Suprapubic skin (tissue), 4 donors: ENCODE results near the gene GSTP1. TPM values are rescaled to one million over a fixed set of nuclear protein-coding genes. Genes with fewer than 3 reads are reported as not detected.
A peak's percentile ranks its signal among the peaks of the same experiment; 100 is the strongest.

Experiments
- DNase-seq, 2 donors: peaks; one replicate each; pipeline ENCODE4 v3.0.0-alpha.2; 2019; ENCODE audit warnings: low spot score in 2 of 2
- H3K27ac ChIP-seq: fragments of 200-600 bp; sonication (generic); one replicate; pipeline ENCODE4 v1.5.1; 2019
- H3K27me3 ChIP-seq: fragments of 200-600 bp; sonication (generic); one replicate; pipeline ENCODE4 v1.5.1; 2019
- H3K36me3 ChIP-seq: fragments of 200-600 bp; sonication (generic); one replicate; pipeline ENCODE4 v1.5.1; 2019
- H3K4me1 ChIP-seq: fragments of 200-600 bp; sonication (generic); one replicate; pipeline ENCODE4 v1.5.1; 2019
- H3K4me3 ChIP-seq: fragments of 200-600 bp; sonication (generic); one replicate; pipeline ENCODE4 v1.5.1; 2019; ENCODE audit warnings: mild to moderate bottlenecking
- H3K9me3 ChIP-seq: fragments of 200-600 bp; sonication (generic); one replicate; pipeline ENCODE4 v1.5.1; 2019
- EP300 ChIP-seq: sonication (generic); formaldehyde crosslinking; IDR thresholded peaks from one replicate; pipeline ENCODE4 v1.6.1; 2017; ENCODE audit warnings: antibody characterized with exemption
- POLR2A ChIP-seq, 2 donors: fragments of 450-650 bp; IDR thresholded peaks; one replicate each; pipeline ENCODE4 v1.6.1; 2017; ENCODE audit warnings: antibody characterized with exemption in 2 of 2, mild to moderate bottlenecking in 2 of 2, moderate library complexity in 2 of 2
- POLR2AphosphoS5 ChIP-seq, 3 donors: sonication (generic); formaldehyde crosslinking; IDR thresholded peaks; one replicate each; pipeline ENCODE4 v1.6.1; 2017; ENCODE audit warnings: antibody characterized with exemption in 3 of 3
- WGBS: methylation state at CpG from one replicate; pipeline ENCODE4 v1.1.5; 2018; 5-methylcytosine and 5-hydroxymethylcytosine counted together
- total RNA-seq, 4 donors: library from RNA; depleted of rRNA; stranded (reverse); fragments of >200 nt; gene quantifications; one replicate each; pipeline ENCODE4 v1.1.0, GENCODE V29; 2016
- TF ChIP-seq, protein P1 (sequence below), 2 donors: fragments of 200-600 bp in 1 of 2; fragments of 450-650 bp in 1 of 2; sonication (generic) in 1 of 2; IDR thresholded peaks; one replicate each; pipeline ENCODE4 v1.5.1; 2016 to 2019; ENCODE audit warnings: antibody characterized with exemption in 2 of 2, mild to moderate bottlenecking in 1 of 2, moderate library complexity in 1 of 2

Gene GSTP1
- total RNA-seq, 4 donors from 2014 or later: 564 to 1,559 (median 1,256) TPM

- no peaks in the 10 kb centered on the region for H3K36me3 ChIP-seq
- TF ChIP-seq EP300 (no peak), POLR2AphosphoS5 (IDR thresholded peaks at IDR 0.05) (no peak), POLR2A (IDR thresholded peaks at IDR 0.05) (no peak)
- TF ChIP-seq, protein P1, sequence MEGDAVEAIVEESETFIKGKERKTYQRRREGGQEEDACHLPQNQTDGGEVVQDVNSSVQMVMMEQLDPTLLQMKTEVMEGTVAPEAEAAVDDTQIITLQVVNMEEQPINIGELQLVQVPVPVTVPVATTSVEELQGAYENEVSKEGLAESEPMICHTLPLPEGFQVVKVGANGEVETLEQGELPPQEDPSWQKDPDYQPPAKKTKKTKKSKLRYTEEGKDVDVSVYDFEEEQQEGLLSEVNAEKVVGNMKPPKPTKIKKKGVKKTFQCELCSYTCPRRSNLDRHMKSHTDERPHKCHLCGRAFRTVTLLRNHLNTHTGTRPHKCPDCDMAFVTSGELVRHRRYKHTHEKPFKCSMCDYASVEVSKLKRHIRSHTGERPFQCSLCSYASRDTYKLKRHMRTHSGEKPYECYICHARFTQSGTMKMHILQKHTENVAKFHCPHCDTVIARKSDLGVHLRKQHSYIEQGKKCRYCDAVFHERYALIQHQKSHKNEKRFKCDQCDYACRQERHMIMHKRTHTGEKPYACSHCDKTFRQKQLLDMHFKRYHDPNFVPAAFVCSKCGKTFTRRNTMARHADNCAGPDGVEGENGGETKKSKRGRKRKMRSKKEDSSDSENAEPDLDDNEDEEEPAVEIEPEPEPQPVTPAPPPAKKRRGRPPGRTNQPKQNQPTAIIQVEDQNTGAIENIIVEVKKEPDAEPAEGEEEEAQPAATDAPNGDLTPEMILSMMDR (IDR thresholded peaks at IDR 0.05): no peak
- H3K9me3 ChIP-seq: no peaks in the 10 kb centered on the region
- H3K4me3 ChIP-seq: no peak overlapping the region
- DNase-seq: peak in 1 of 2 donors; percentile 29
- H3K27ac ChIP-seq: no peak overlapping the region
- H3K27me3 ChIP-seq: peaks cover 15% of the 10 kb centered on the region
- peaks cover 14% of the 10 kb centered on the region for H3K4me1 ChIP-seq
- 82% methylated on average over 4 of the region's 4 CpGs for WGBS
Measured at GRCh38 chr11:67635231-67635521, 51.6 kb downstream of the GSTP1 start.

Other genes starting within 250 kb of the GSTP1 start
- 10 to 100 TPM; 54.5 to 75.7 (median 65.0) TPM for gene POLD4, start 230.3 kb upstream of the GSTP1 start, total RNA-seq
- gene CLCF1, start 210.2 kb upstream of the GSTP1 start, total RNA-seq: 1 to 10 TPM; 2.7 to 5.5 (median 4.0) TPM
- gene RAD9A, start 191.8 kb upstream of the GSTP1 start, total RNA-seq: 10 to 100 TPM; 24.1 to 86.9 (median 28.5) TPM
- 100 to 1,000 TPM in 3 of 4 donors, 10 to 100 TPM in 1; 75.6 to 158 (median 121) TPM for gene PPP1CA, start 182.0 kb upstream of the GSTP1 start, total RNA-seq
- gene TBC1D10C, start 179.7 kb upstream of the GSTP1 start, total RNA-seq: under 1 TPM; 0.26 to 0.64 (median 0.52) TPM
- under 1 TPM; 0.21 to 0.94 (median 0.74) TPM for gene CARNS1, start 168.1 kb upstream of the GSTP1 start, total RNA-seq
- 100 to 1,000 TPM; 147 to 193 (median 158) TPM for gene RPS6KB2, start 155.3 kb upstream of the GSTP1 start, total RNA-seq
- 1 to 10 TPM in 2 of 4 donors, under 1 TPM in 2; 0.59 to 4.3 (median 2.0) TPM for gene PTPRCAP, start 146.1 kb upstream of the GSTP1 start, total RNA-seq
- gene CORO1B, start 140.3 kb upstream of the GSTP1 start, total RNA-seq: 10 to 100 TPM; 46.7 to 64.2 (median 47.1) TPM
- gene GPR152, start 131.1 kb upstream of the GSTP1 start, total RNA-seq: under 1 TPM in 1 of 4 donors, not detected in 3; 0.34 TPM
- 1 to 10 TPM in 1 of 4 donors, under 1 TPM in 2, not detected in 1; 0.38 to 2.5 (median 0.72) TPM for gene CABP4, start 128.5 kb upstream of the GSTP1 start, total RNA-seq
- 100 to 1,000 TPM; 131 to 376 (median 207) TPM for gene TMEM134, start 114.6 kb upstream of the GSTP1 start, total RNA-seq
- gene AIP, start 100.8 kb upstream of the GSTP1 start, total RNA-seq: 10 to 100 TPM; 30.5 to 58.4 (median 42.2) TPM
- 10 to 100 TPM; 12.4 to 25.7 (median 19.7) TPM for gene PITPNM1, start 78.4 kb upstream of the GSTP1 start, total RNA-seq
- 10 to 100 TPM; 16.7 to 44.6 (median 30.9) TPM for gene CDK2AP2, start 75.7 kb upstream of the GSTP1 start, total RNA-seq
- not detected for gene CABP2, start 60.4 kb upstream of the GSTP1 start, total RNA-seq
- 100 to 1,000 TPM; 200 to 361 (median 275) TPM for gene NDUFV1, start 23.1 kb downstream of the GSTP1 start, total RNA-seq
- gene NUDT8, start 46.1 kb downstream of the GSTP1 start, total RNA-seq: 10 to 100 TPM; 33.9 to 48.8 (median 46.3) TPM
- not detected for gene TBX10, start 56.0 kb downstream of the GSTP1 start, total RNA-seq
- gene ACY3, start 66.9 kb downstream of the GSTP1 start, total RNA-seq: not detected
- gene ALDH3B2, start 90.8 kb downstream of the GSTP1 start, total RNA-seq: 100 to 1,000 TPM in 2 of 4 donors, 10 to 100 TPM in 2; 90.0 to 176 (median 105) TPM